Measurements from ENCODE around the gene KDM7A. TPM values are rescaled to one million over a fixed set of nuclear protein-coding genes. Genes with fewer than 3 reads are reported as not detected.

KDM7A gene
- total RNA-seq, 4 donors from 2014 or later: 15.3 to 34.5 (median 23.2) TPM

GRCh38 chr7:140182917-140183316 is 6.1 kb upstream of the KDM7A start:
- WGBS, 2 donors: 71 to 76% methylated on average over 4 of the region's 4 CpGs
- H3K36me3 ChIP-seq: no peaks in the 10 kb centered on the region
- H3K9me3 ChIP-seq: no peaks in the 10 kb centered on the region
- no peak overlapping the region for H3K4me3 ChIP-seq
- DNase-seq (ENCODE audit: low spot score in 2 of 2): no peak
- TF ChIP-seq CTCF (IDR thresholded peaks at IDR 0.05): no peak
- TF ChIP-seq POLR2A (IDR thresholded peaks at IDR 0.05): no peak
- no peak for TF ChIP-seq EP300 (IDR thresholded peaks at IDR 0.05)
- H3K4me1 ChIP-seq: peaks cover 0 to 6% (median 0%) of the 10 kb centered on the region in 4 donors
- H3K27ac ChIP-seq: no peak overlapping the region
- H3K27me3 ChIP-seq: peaks cover 0 to 17% of the 10 kb centered on the region in 2 donors

- WGBS, 2 donors: 91 to 93% methylated on average over 5 of the region's 5 CpGs
These were observed 2.6 kb upstream of the KDM7A start for GRCh38 chr7:140179339-140179738.

GRCh38 chr7:140176122-140176701 is 571 bp downstream of the KDM7A start:
- peaks cover 0 to 29% (median 9%) of the 10 kb centered on the region in 4 donors for H3K4me1 ChIP-seq
- no peak for DNase-seq (ENCODE audit: low spot score in 2 of 2)
- H3K27ac ChIP-seq: peak overlapping the region; percentile 95 to 100 (median 99)
- H3K36me3 ChIP-seq: no peaks in the 10 kb centered on the region
- H3K9me3 ChIP-seq: no peaks in the 10 kb centered on the region
- no peaks in the 10 kb centered on the region for H3K27me3 ChIP-seq
- peak overlapping the region; percentile 81 to 96 (median 88) for H3K4me3 ChIP-seq
- 0% methylated on average over 14 of the region's 95 CpGs; no CpG with 5 or more reads in 1 of the 2 donors for WGBS, 2 donors
- TF ChIP-seq POLR2A (IDR thresholded peaks at IDR 0.05) (no peak), CTCF (IDR thresholded peaks at IDR 0.05) (no peak), EP300 (IDR thresholded peaks at IDR 0.05) (no peak)

More at GRCh38 chr7:140179339-140179738, 2.6 kb upstream of the KDM7A start:
- Histone ChIP-seq H3K9me3 (no peaks in the 10 kb centered on the region), H3K27me3 (peaks cover 0 to 17% of the 10 kb centered on the region in 2 donors), H3K27ac (no peak overlapping the region), H3K4me1 (peaks cover 0 to 14% (median 6%) of the 10 kb centered on the region in 4 donors), H3K4me3 (no peak overlapping the region), H3K36me3 (no peaks in the 10 kb centered on the region)
- DNase-seq (ENCODE audit: low spot score in 2 of 2): no peak
- TF ChIP-seq CTCF (IDR thresholded peaks at IDR 0.05): no peak
- TF ChIP-seq POLR2A (IDR thresholded peaks at IDR 0.05): no peak
- TF ChIP-seq EP300 (IDR thresholded peaks at IDR 0.05): no peak

GRCh38 chr7:140175221-140176121 is 1.3 kb downstream of the KDM7A start:
- Histone ChIP-seq H3K36me3 (no peaks in the 10 kb centered on the region), H3K4me1 (peaks cover 0 to 37% (median 9%) of the 10 kb centered on the region in 4 donors), H3K9me3 (no peaks in the 10 kb centered on the region), H3K4me3 (peak overlapping the region; percentile 81 to 96 (median 88)), H3K27ac (peak overlapping the region; percentile 95 to 100 (median 99)), H3K27me3 (no peaks in the 10 kb centered on the region)
- DNase-seq (ENCODE audit: low spot score in 2 of 2): peak; percentile 90 to 94
- WGBS, 2 donors: 0 to 1% methylated on average over 20 to 30 of the region's 72 CpGs
- TF ChIP-seq EP300 (IDR thresholded peaks at IDR 0.05) (peak in 1 of 2 donors; percentile 95), CTCF (IDR thresholded peaks at IDR 0.05) (peak; percentile 69 to 89 (median 85)), POLR2A (IDR thresholded peaks at IDR 0.05) (peak; percentile 78 to 85)

GRCh38 chr7:140174217-140174616 is 2.6 kb downstream of the KDM7A start:
- TF ChIP-seq EP300 (IDR thresholded peaks at IDR 0.05) (no peak), CTCF (IDR thresholded peaks at IDR 0.05) (no peak), POLR2A (IDR thresholded peaks at IDR 0.05) (no peak)
- Histone ChIP-seq H3K4me3 (no peak overlapping the region), H3K4me1 (peaks cover 0 to 49% (median 9%) of the 10 kb centered on the region in 4 donors), H3K27me3 (no peaks in the 10 kb centered on the region), H3K27ac (peak overlapping the region in 2 of 4 donors; percentile 99 to 100), H3K36me3 (no peaks in the 10 kb centered on the region), H3K9me3 (no peaks in the 10 kb centered on the region)
- WGBS, 2 donors: 79 to 86% methylated on average over 2 of the region's 2 CpGs
- DNase-seq (ENCODE audit: low spot score in 2 of 2): no peak

All from tibial nerve (tissue), 4 donors.